GM08714 (cell line): ENCODE results near the gene IFITM1.
"Not testable (repeated sequence)": the region's sequence is repeated elsewhere in the genome, so short reads cannot be mapped to it uniquely, and the experiment has no call there.

Source experiments
- H3K4me3 ChIP-seq: fragments of 200-500 bp; sonication (Bioruptor generic); 2 replicates; pipeline ENCODE4 v1.5.1; 2014; ENCODE audit warnings: mild to moderate bottlenecking, low read length, inconsistent platforms
- ZNF274 ChIP-seq: IDR thresholded peaks from 2 replicates; pipeline ENCODE4 v1.6.1; 2012; ENCODE audit warnings: mild to moderate bottlenecking, low read depth, low read length

The IFITM1 gene

GRCh38 chr11:350723-351255 is 36.9 kb downstream of the IFITM1 start:
- TF ChIP-seq ZNF274, result no peak
- no peak overlapping the region; the same call in 1 of the 2 replicates for H3K4me3 ChIP-seq

- H3K4me3 ChIP-seq, result no peak overlapping the region
- TF ChIP-seq ZNF274, result no peak
These were observed 37.6 kb downstream of the IFITM1 start for GRCh38 chr11:351411-351810.

GRCh38 chr11:352456-353031 is 38.7 kb downstream of the IFITM1 start:
- TF ChIP-seq ZNF274, result no peak
- H3K4me3 ChIP-seq, result no peak overlapping the region

GRCh38 chr11:353179-353873 is 39.5 kb downstream of the IFITM1 start:
- H3K4me3 ChIP-seq, result no peak overlapping the region
- TF ChIP-seq ZNF274, result no peak

- H3K4me3 ChIP-seq, result peak overlapping the region; percentile 29; the same call in 1 of the 2 replicates
- no peak for TF ChIP-seq ZNF274
These were observed 42.0 kb downstream of the IFITM1 start for GRCh38 chr11:355581-356458.

GRCh38 chr11:356610-357009 is 42.8 kb downstream of the IFITM1 start:
- no peak for TF ChIP-seq ZNF274
- H3K4me3 ChIP-seq, result no peak overlapping the region

- TF ChIP-seq ZNF274, result no peak
- no peak overlapping the region for H3K4me3 ChIP-seq
These were observed 43.7 kb downstream of the IFITM1 start for GRCh38 chr11:357582-357981.

GRCh38 chr11:358129-358800 is 44.4 kb downstream of the IFITM1 start:
- TF ChIP-seq ZNF274, result no peak
- no peak overlapping the region for H3K4me3 ChIP-seq

- no peak overlapping the region for H3K4me3 ChIP-seq
- no peak for TF ChIP-seq ZNF274
These were observed 45.4 kb downstream of the IFITM1 start for GRCh38 chr11:359181-359714.

- no peak overlapping the region for H3K4me3 ChIP-seq
- no peak for TF ChIP-seq ZNF274
These were observed 46.8 kb downstream of the IFITM1 start for GRCh38 chr11:360326-361280.

- no peak overlapping the region for H3K4me3 ChIP-seq
- TF ChIP-seq ZNF274, result no peak
These were observed 49.0 kb downstream of the IFITM1 start for GRCh38 chr11:362642-363442.

- H3K4me3 ChIP-seq, result not testable (repeated sequence)
These were observed 49.6 kb downstream of the IFITM1 start for GRCh38 chr11:363443-363805.
